ENCODE measurements around the gene CPNE9.

The CPNE9 gene

GRCh38 chr3:9676785-9677184, 26.8 kb upstream of the CPNE9 start:
- Histone ChIP-seq H3K36me3 (replicated peaks) (peaks cover 69% of the 10 kb centered on the region), H3K27ac (no peak overlapping the region), H3K27me3 (replicated peaks) (no peaks in the 10 kb centered on the region), H3K4me3 (ENCODE audit: low read depth, low read length) (no peak overlapping the region)
- no peak for TF ChIP-seq CTCF (IDR thresholded peaks at IDR 0.05; ENCODE audit: low read depth, low read length, missing control alignments)
- in situ Hi-C loops (cut with HindIII; ENCODE audit: low pct_ligation_motif_present, low sequenced_read_pairs) = no loop called here
- DNase-seq = no peak

GRCh38 chr3:9678493-9678892, 25.1 kb upstream of the CPNE9 start:
- in situ Hi-C loops (cut with HindIII; ENCODE audit: low pct_ligation_motif_present, low sequenced_read_pairs) = no loop called here
- H3K36me3 ChIP-seq (replicated peaks) = peaks cover 59% of the 10 kb centered on the region
- no peaks in the 10 kb centered on the region for H3K27me3 ChIP-seq (replicated peaks)
- H3K4me3 ChIP-seq (ENCODE audit: low read depth, low read length) = no peak overlapping the region
- DNase-seq = no peak
- no peak overlapping the region for H3K27ac ChIP-seq
- TF ChIP-seq CTCF (IDR thresholded peaks at IDR 0.05; ENCODE audit: low read depth, low read length, missing control alignments) = no peak

- no peaks in the 10 kb centered on the region for H3K27me3 ChIP-seq (replicated peaks)
- H3K27ac ChIP-seq = no peak overlapping the region
- TF ChIP-seq CTCF (IDR thresholded peaks at IDR 0.05; ENCODE audit: low read depth, low read length, missing control alignments) = no peak
- no peak overlapping the region for H3K4me3 ChIP-seq (ENCODE audit: low read depth, low read length)
- peaks cover 63% of the 10 kb centered on the region for H3K36me3 ChIP-seq (replicated peaks)
- DNase-seq = no peak
- in situ Hi-C loops (cut with HindIII; ENCODE audit: low pct_ligation_motif_present, low sequenced_read_pairs) = no loop called here
Measured at GRCh38 chr3:9679476-9680080, 24.1 kb upstream of the CPNE9 start.

- no peak for TF ChIP-seq CTCF (IDR thresholded peaks at IDR 0.05; ENCODE audit: low read depth, low read length, missing control alignments)
- no peak overlapping the region for H3K27ac ChIP-seq
- H3K4me3 ChIP-seq (ENCODE audit: low read depth, low read length) = no peak overlapping the region
- no peaks in the 10 kb centered on the region for H3K27me3 ChIP-seq (replicated peaks)
- DNase-seq = no peak
- peaks cover 75% of the 10 kb centered on the region for H3K36me3 ChIP-seq (replicated peaks)
- in situ Hi-C loops (cut with HindIII; ENCODE audit: low pct_ligation_motif_present, low sequenced_read_pairs) = no loop called here
Measured at GRCh38 chr3:9681011-9681722, 22.5 kb upstream of the CPNE9 start.

GRCh38 chr3:9681723-9682081, 21.9 kb upstream of the CPNE9 start:
- TF ChIP-seq CTCF (IDR thresholded peaks at IDR 0.05; ENCODE audit: low read depth, low read length, missing control alignments) = no peak
- Histone ChIP-seq H3K36me3 (replicated peaks) (peaks cover 76% of the 10 kb centered on the region), H3K27me3 (replicated peaks) (no peaks in the 10 kb centered on the region), H3K4me3 (ENCODE audit: low read depth, low read length) (no peak overlapping the region), H3K27ac (no peak overlapping the region)
- in situ Hi-C loops (cut with HindIII; ENCODE audit: low pct_ligation_motif_present, low sequenced_read_pairs) = no loop called here
- DNase-seq = no peak

GRCh38 chr3:9682096-9682495, 21.5 kb upstream of the CPNE9 start:
- DNase-seq = no peak
- no peak overlapping the region for H3K4me3 ChIP-seq (ENCODE audit: low read depth, low read length)
- in situ Hi-C loops (cut with HindIII; ENCODE audit: low pct_ligation_motif_present, low sequenced_read_pairs) = no loop called here
- no peaks in the 10 kb centered on the region for H3K27me3 ChIP-seq (replicated peaks)
- no peak overlapping the region for H3K27ac ChIP-seq
- H3K36me3 ChIP-seq (replicated peaks) = peaks cover 72% of the 10 kb centered on the region
- TF ChIP-seq CTCF (IDR thresholded peaks at IDR 0.05; ENCODE audit: low read depth, low read length, missing control alignments) = no peak

Data from brain microvascular endothelial cell (primary cell).